Smooth muscle cell (in vitro differentiated cells): ENCODE measurements around the gene LZTS3. TPM values are rescaled to one million over a fixed set of nuclear protein-coding genes. Genes with fewer than 3 reads are reported as not detected.

Experiments
- DNase-seq: peaks from one replicate; lab custom pipeline; 2025; ENCODE audit not compliant: unreplicated experiment; lab: John Stamatoyannopoulos, UW
- H2AFZ ChIP-seq: fragments of 200-600 bp; sonication (generic); 2 replicates; pipeline ENCODE4 v1.6.0; 2016; ENCODE audit warnings: antibody characterized with exemption, low read depth, mild to moderate bottlenecking
- H3F3A ChIP-seq: fragments of 200-600 bp; sonication (generic); 2 replicates; pipeline ENCODE4 v1.6.0; 2017; ENCODE audit warnings: antibody characterized with exemption, low read depth
- H3K27ac ChIP-seq: fragments of 200-600 bp; sonication (generic); 2 replicates; pipeline ENCODE4 v1.5.1; 2016; ENCODE audit warnings: low read depth, mild to moderate bottlenecking
- H3K27me3 ChIP-seq: fragments of 200-600 bp; sonication (generic); 2 replicates; pipeline ENCODE4 v1.6.1; 2016; ENCODE audit warnings: low read depth, mild to moderate bottlenecking
- H3K36me3 ChIP-seq: fragments of 200-600 bp; sonication (generic); 2 replicates; pipeline ENCODE4 v1.5.1; 2016; ENCODE audit warnings: low read depth
- H3K4me1 ChIP-seq: fragments of 200-600 bp; sonication (generic); 2 replicates; pipeline ENCODE4 v1.5.1; 2016; ENCODE audit warnings: low read depth
- H3K4me2 ChIP-seq: fragments of 200-600 bp; sonication (generic); 2 replicates; pipeline ENCODE4 v1.6.0; 2016; ENCODE audit warnings: mild to moderate bottlenecking
- H3K4me3 ChIP-seq: fragments of 200-600 bp; sonication (generic); 2 replicates; pipeline ENCODE4 v1.5.1; 2016; ENCODE audit warnings: mild to moderate bottlenecking
- H3K79me2 ChIP-seq: fragments of 200-600 bp; sonication (generic); 2 replicates; pipeline ENCODE4 v1.6.0; 2016; ENCODE audit warnings: low read depth, mild to moderate bottlenecking
- H3K9ac ChIP-seq: fragments of 200-600 bp; sonication (generic); 2 replicates; pipeline ENCODE4 v1.6.0; 2016; ENCODE audit warnings: low read depth
- H3K9me3 ChIP-seq: fragments of 200-600 bp; sonication (generic); replicated peaks from 2 replicates; pipeline ENCODE4 v1.5.1; 2016; ENCODE audit warnings: low read depth
- H4K20me1 ChIP-seq: fragments of 200-600 bp; sonication (generic); 2 replicates; pipeline ENCODE4 v1.6.0; 2016; ENCODE audit warnings: low read depth
- WGBS: methylation state at CpG from one replicate; pipeline ENCODE4 v1.1.7; 2016; ENCODE audit warnings: low lambda C conversion rate; 5-methylcytosine and 5-hydroxymethylcytosine counted together
- polyA plus RNA-seq: library from polyadenylated mRNA; unstranded; fragments of >200 nt; fragmentation: Nextera tagmentation; extraction: Ambion mirVana; gene quantifications from 2 replicates; pipeline ENCODE4 v1.2.1, GENCODE V29; 2016
- total RNA-seq: library from RNA; depleted of rRNA; stranded (reverse); fragments of >200 nt; gene quantifications from 2 replicates; pipeline ENCODE4 v1.2.3, GENCODE V29; 2014
- TF ChIP-seq, protein P1 (sequence below): fragments of 200-600 bp; sonication (generic); IDR thresholded peaks from 2 replicates; pipeline ENCODE4 v1.5.1; 2017; ENCODE audit warnings: borderline replicate concordance, mild to moderate bottlenecking, antibody characterized with exemption; ENCODE audit not compliant: insufficient read depth, poor library complexity, severe bottlenecking

Gene LZTS3
- total and polyA plus RNA-seq, 2 experiments from 2014 or later, result 6.1 to 6.9 TPM

- H3K4me1 ChIP-seq, result no peaks in the 10 kb centered on the region
- no peak overlapping the region for H3K4me2 ChIP-seq
- H3K36me3 ChIP-seq, result no peaks in the 10 kb centered on the region
- TF ChIP-seq, protein P1, sequence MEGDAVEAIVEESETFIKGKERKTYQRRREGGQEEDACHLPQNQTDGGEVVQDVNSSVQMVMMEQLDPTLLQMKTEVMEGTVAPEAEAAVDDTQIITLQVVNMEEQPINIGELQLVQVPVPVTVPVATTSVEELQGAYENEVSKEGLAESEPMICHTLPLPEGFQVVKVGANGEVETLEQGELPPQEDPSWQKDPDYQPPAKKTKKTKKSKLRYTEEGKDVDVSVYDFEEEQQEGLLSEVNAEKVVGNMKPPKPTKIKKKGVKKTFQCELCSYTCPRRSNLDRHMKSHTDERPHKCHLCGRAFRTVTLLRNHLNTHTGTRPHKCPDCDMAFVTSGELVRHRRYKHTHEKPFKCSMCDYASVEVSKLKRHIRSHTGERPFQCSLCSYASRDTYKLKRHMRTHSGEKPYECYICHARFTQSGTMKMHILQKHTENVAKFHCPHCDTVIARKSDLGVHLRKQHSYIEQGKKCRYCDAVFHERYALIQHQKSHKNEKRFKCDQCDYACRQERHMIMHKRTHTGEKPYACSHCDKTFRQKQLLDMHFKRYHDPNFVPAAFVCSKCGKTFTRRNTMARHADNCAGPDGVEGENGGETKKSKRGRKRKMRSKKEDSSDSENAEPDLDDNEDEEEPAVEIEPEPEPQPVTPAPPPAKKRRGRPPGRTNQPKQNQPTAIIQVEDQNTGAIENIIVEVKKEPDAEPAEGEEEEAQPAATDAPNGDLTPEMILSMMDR, result no peak
- no peaks in the 10 kb centered on the region for H3K27me3 ChIP-seq
- peaks cover 48% of the 10 kb centered on the region for H3K79me2 ChIP-seq
- WGBS, result 88% methylated on average over 5 of the region's 5 CpGs
- no peak overlapping the region for H3K27ac ChIP-seq
- H4K20me1 ChIP-seq, result peaks cover 85% of the 10 kb centered on the region
- no peak overlapping the region for H2AFZ ChIP-seq
- DNase-seq, result no peak
- H3K9ac ChIP-seq, result no peak overlapping the region
- no peaks in the 10 kb centered on the region for H3F3A ChIP-seq
- H3K4me3 ChIP-seq, result no peak overlapping the region
- H3K9me3 ChIP-seq, result no peaks in the 10 kb centered on the region
Observed at GRCh38 chr20:3135507-3136070, 37.8 kb downstream of the LZTS3 start.

DNA sequence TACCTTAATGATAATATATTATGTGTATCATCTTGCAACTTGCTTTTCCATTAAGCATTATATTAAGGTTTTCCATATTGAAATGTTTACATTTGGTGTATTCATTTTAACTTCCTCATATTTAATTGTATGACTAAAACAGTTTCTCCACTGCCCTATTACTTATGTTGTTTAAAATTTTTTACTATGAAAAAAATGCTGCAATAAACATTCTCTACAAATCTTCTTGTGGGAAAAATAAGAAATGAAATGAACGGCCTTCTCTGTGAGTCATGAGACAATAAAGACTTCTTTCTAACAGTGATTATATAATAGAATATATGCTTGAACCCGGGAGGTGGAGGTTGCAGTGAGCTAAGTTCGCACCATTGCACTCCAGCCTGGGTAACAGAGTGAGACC, 39.2 kb downstream of the LZTS3 start:
- Histone ChIP-seq H4K20me1 (peaks cover 79% of the 10 kb centered on the region), H3K4me1 (no peaks in the 10 kb centered on the region), H2AFZ (no peak overlapping the region), H3F3A (no peaks in the 10 kb centered on the region), H3K4me3 (no peak overlapping the region), H3K36me3 (no peaks in the 10 kb centered on the region), H3K27ac (no peak overlapping the region), H3K79me2 (peaks cover 39% of the 10 kb centered on the region), H3K9me3 (no peaks in the 10 kb centered on the region), H3K9ac (no peak overlapping the region), H3K4me2 (no peak overlapping the region), H3K27me3 (no peaks in the 10 kb centered on the region)
- no peak for DNase-seq
- TF ChIP-seq, protein P1, result no peak
- 90% methylated on average over 3 of the region's 3 CpGs for WGBS

DNA sequence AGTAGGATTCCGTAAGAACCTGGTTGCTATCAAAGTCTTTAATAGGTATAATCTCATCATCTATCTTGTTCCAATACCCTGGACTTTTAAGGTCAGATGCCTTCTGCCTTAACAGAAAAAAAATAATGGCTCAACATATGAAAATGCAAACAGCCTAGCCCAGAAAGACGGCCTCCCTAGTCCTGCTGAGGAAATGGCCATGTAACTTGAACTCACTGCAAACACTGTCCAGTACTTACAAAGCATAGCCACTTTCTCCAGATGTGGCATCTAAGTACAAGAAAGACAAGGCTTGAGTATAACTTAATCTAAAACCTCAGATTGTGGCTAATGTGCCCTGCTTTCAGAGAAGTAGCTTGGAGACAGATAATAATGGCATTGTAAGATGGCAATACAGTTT, 40.2 kb downstream of the LZTS3 start:
- peaks cover 39% of the 10 kb centered on the region for H3K79me2 ChIP-seq
- TF ChIP-seq, protein P1, result no peak
- no peak overlapping the region for H3K4me2 ChIP-seq
- H3K4me3 ChIP-seq, result no peak overlapping the region
- 98% methylated on average over 2 of the region's 2 CpGs for WGBS
- no peaks in the 10 kb centered on the region for H3F3A ChIP-seq
- no peaks in the 10 kb centered on the region for H3K36me3 ChIP-seq
- no peak for DNase-seq
- H3K27ac ChIP-seq, result no peak overlapping the region
- H2AFZ ChIP-seq, result no peak overlapping the region
- H3K9me3 ChIP-seq, result no peaks in the 10 kb centered on the region
- no peaks in the 10 kb centered on the region for H3K27me3 ChIP-seq
- H3K4me1 ChIP-seq, result no peaks in the 10 kb centered on the region
- peaks cover 79% of the 10 kb centered on the region for H4K20me1 ChIP-seq
- no peak overlapping the region for H3K9ac ChIP-seq

DNA sequence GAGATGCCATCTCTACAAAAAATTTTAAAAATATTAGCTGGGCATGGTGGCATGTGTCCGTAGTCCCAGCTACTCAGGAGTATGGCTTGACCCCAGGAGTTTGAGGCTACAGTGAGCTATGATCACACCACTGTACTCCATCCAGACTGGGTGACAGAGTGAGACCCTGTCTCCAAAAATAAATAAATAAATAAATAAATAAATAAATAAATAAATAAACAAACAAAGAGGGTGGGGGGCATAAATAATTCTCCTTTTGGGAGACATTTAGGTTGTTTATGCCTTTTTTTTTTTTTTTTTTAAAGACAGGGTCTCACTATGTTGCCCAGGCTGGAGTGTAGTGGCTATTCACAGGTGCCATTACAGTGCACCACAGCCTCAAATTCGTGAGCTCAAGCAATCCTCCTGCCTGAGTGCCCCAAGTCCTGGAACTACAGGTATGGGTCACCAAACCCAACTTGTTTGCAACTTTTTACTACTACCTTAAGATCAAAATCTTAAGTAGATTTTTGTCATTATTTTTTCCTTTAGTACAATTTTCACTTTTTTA, 43.2 kb downstream of the LZTS3 start:
- Histone ChIP-seq H3K9me3 (no peaks in the 10 kb centered on the region), H3K79me2 (peaks cover 31% of the 10 kb centered on the region), H3K4me1 (no peaks in the 10 kb centered on the region), H3K9ac (no peak overlapping the region), H3K4me3 (no peak overlapping the region), H3K27me3 (no peaks in the 10 kb centered on the region), H4K20me1 (peaks cover 51% of the 10 kb centered on the region), H3K4me2 (no peak overlapping the region), H3F3A (no peaks in the 10 kb centered on the region), H3K27ac (no peak overlapping the region), H2AFZ (no peak overlapping the region), H3K36me3 (no peaks in the 10 kb centered on the region)
- DNase-seq, result no peak
- 91% methylated on average over 2 of the region's 2 CpGs for WGBS
- TF ChIP-seq, protein P1, result no peak
